Nasal cavity respiratory epithelium epithelial cell of viscerocranial mucosa (primary cell): ENCODE data around the gene POLR1E. TPM values are rescaled to one million over a fixed set of nuclear protein-coding genes. Genes with fewer than 3 reads are reported as not detected.

Source experiments
- total RNA-seq: library from RNA; depleted of rRNA; stranded (reverse); fragments of >200 nt; gene quantifications from 2 replicates; pipeline ENCODE4 v1.2.3, GENCODE V29; 2014

The POLR1E gene
- total RNA-seq, result 34.9 and 42.1 TPM in 2 replicates

GRCh38 chr9:37485389-37486255, at the start of gene POLR1E:
Gene POLR1E (plus strand): TSS chr9:37485948. CDS start chr9:37486048, 100 bp downstream.

GRCh38 chr9:37465249-37466036, 20.3 kb upstream of the POLR1E start, which contains the start of gene ZBTB5:
Gene ZBTB5 (minus strand): TSS chr9:37465450. CDS start chr9:37442551, 22,899 bp downstream.

Other genes with a start within 250 kb of the POLR1E start
- 68.1 and 76.6 TPM in 2 replicates for gene GRHPR, start 63.3 kb upstream of the POLR1E start, total RNA-seq
- gene ZBTB5, start 20.5 kb upstream of the POLR1E start, total RNA-seq, result 11.3 and 18.8 TPM in 2 replicates
- gene FBXO10, start 90.4 kb downstream of the POLR1E start, total RNA-seq, result 6.2 and 9.8 TPM in 2 replicates
- 136 and 138 TPM in 2 replicates for gene TOMM5, start 106.6 kb downstream of the POLR1E start, total RNA-seq
- gene FRMPD1, start 165.0 kb downstream of the POLR1E start, total RNA-seq, result under 0.01 and 0.07 TPM in 2 replicates